Upper lobe of left lung (tissue), 6 donors: ENCODE data around the gene VEZT. TPM values are rescaled to one million over a fixed set of nuclear protein-coding genes. Genes with fewer than 3 reads are reported as not detected.
"Not testable (repeated sequence)": the region's sequence is repeated elsewhere in the genome, so short reads cannot be mapped to it uniquely, and the experiment has no call there.

ENCODE experiments used
- ATAC-seq, 2 donors: fragments of 200-7000 bp; cut with Tn5 transposase; one replicate each; pipeline ENCODE4 v1.9.1; 2022; ENCODE audit warnings: mild to moderate bottlenecking in 2 of 2, moderate library complexity in 2 of 2; ENCODE audit not compliant: low FRiP score in 2 of 2
- DNase-seq, 2 donors: peaks; one replicate each; pipeline ENCODE4 v3.0.0-alpha.2; 2019 to 2020
- H3K27ac ChIP-seq, 4 donors: fragments of 200-600 bp; sonication (generic); one replicate each; pipeline ENCODE4 v1.5.1; 2016 to 2019
- H3K27me3 ChIP-seq, 4 donors: fragments of 200-600 bp; sonication (generic); one replicate each; pipeline ENCODE4 v1.5.1; 2017 to 2019
- H3K36me3 ChIP-seq, 4 donors: fragments of 200-600 bp; sonication (generic); one replicate each; pipeline ENCODE4 v1.5.1; 2016 to 2019
- H3K4me1 ChIP-seq, 4 donors: fragments of 200-600 bp; sonication (generic); one replicate each; pipeline ENCODE4 v1.5.1; 2018 to 2019
- H3K4me3 ChIP-seq, 4 donors: fragments of 200-600 bp; sonication (generic); one replicate each; pipeline ENCODE4 v1.5.1; 2017 to 2019; ENCODE audit warnings: mild to moderate bottlenecking in 2 of 4, moderate library complexity in 1 of 4
- H3K9me3 ChIP-seq, 4 donors: fragments of 200-600 bp; sonication (generic); one replicate each; pipeline ENCODE4 v1.5.1; 2018 to 2019
- CTCF ChIP-seq, 6 experiments: fragments of 450-650 bp in 4 of 6; fragments of 200-600 bp in 2 of 6; sonication (generic) in 2 of 6; IDR thresholded peaks; one replicate each; pipeline ENCODE4 v1.5.1; 2016 to 2019; ENCODE audit warnings: antibody characterized with exemption in 6 of 6
- EP300 ChIP-seq, 4 donors: sonication (generic); formaldehyde crosslinking; IDR thresholded peaks; one replicate each; pipeline ENCODE4 v1.5.1; 2017; ENCODE audit warnings: antibody characterized with exemption in 4 of 4, control low read depth in 2 of 4
- POLR2A ChIP-seq, 4 donors: fragments of 450-650 bp; IDR thresholded peaks; one replicate each; pipeline ENCODE4 v1.5.1; 2016 to 2017; ENCODE audit warnings: antibody characterized with exemption in 4 of 4, mild to moderate bottlenecking in 2 of 4
- POLR2AphosphoS5 ChIP-seq, 2 donors: sonication (generic); formaldehyde crosslinking; IDR thresholded peaks; one replicate each; pipeline ENCODE4 v1.5.1; 2017; ENCODE audit warnings: antibody characterized with exemption in 2 of 2
- WGBS, 2 donors: methylation state at CpG; one replicate each; pipeline ENCODE4 v1.1.5; 2017 to 2018; 5-methylcytosine and 5-hydroxymethylcytosine counted together
- total RNA-seq, 6 donors: library from RNA; depleted of rRNA in 4 of 6; stranded (reverse); fragments of >200 nt in 4 of 6; gene quantifications; one replicate each; pipeline versions ENCODE4 v1.1.0 to v1.2.1, GENCODE V29; 2016 to 2021
- donor health status: DM: no; HTN: no; CAD: no; lungs with moderate emphysema.
- donor health status: DM: no; HTN: yes; CAD: no; lungs with severe emphysema.

Gene VEZT
- total RNA-seq, 6 donors from 2014 or later, result 29.6 to 119 (median 69.5) TPM

DNA sequence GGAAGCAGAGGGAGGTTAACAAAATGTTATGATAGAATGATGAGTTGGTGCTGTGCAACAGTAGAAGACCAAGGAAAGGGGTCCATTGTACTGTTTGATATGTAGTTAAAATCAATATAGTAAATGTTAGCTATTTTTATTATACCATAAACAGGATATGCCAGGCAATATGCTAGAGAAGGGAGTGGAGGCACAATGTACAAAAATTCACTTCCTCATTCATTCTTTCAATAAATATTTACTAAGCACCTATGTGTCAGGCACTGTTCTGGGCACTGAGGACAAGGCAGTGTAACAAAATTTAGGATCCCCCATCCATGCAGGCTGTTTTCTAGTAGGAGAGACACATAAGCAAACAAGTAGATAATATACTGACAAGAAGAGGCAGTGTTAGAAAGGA is 25.3 kb upstream of the VEZT start:
- TF ChIP-seq POLR2AphosphoS5 (IDR thresholded peaks at IDR 0.05) (no peak), POLR2A (IDR thresholded peaks at IDR 0.05) (no peak), EP300 (IDR thresholded peaks at IDR 0.05) (no peak)
- H3K27ac ChIP-seq, result no peak overlapping the region
- no peak overlapping the region for H3K4me3 ChIP-seq
- ATAC-seq, result no peak
- peaks cover 0 to 4% (median 0%) of the 10 kb centered on the region in 4 donors for H3K36me3 ChIP-seq
- peaks cover 0 to 6% (median 0%) of the 10 kb centered on the region in 4 donors for H3K4me1 ChIP-seq
- H3K27me3 ChIP-seq, result no peaks in the 10 kb centered on the region
- DNase-seq, result no peak
- no peaks in the 10 kb centered on the region for H3K9me3 ChIP-seq

- H3K4me3 ChIP-seq, result no peak overlapping the region
- DNase-seq (no peak), ATAC-seq (no peak)
- WGBS, 2 donors, result 81 to 91% methylated on average over 3 of the region's 3 CpGs
- no peak overlapping the region for H3K27ac ChIP-seq
- no peaks in the 10 kb centered on the region for H3K27me3 ChIP-seq
- no peaks in the 10 kb centered on the region for H3K9me3 ChIP-seq
- H3K4me1 ChIP-seq, result peaks cover 0 to 6% (median 0%) of the 10 kb centered on the region in 4 donors
- TF ChIP-seq EP300 (IDR thresholded peaks at IDR 0.05) (no peak), POLR2AphosphoS5 (IDR thresholded peaks at IDR 0.05) (no peak), CTCF (IDR thresholded peaks at IDR 0.05) (no peak), POLR2A (IDR thresholded peaks at IDR 0.05) (no peak)
- H3K36me3 ChIP-seq, result peaks cover 0 to 4% (median 0%) of the 10 kb centered on the region in 4 donors
Observed at GRCh38 chr12:95193139-95193538, 24.5 kb upstream of the VEZT start.

DNA sequence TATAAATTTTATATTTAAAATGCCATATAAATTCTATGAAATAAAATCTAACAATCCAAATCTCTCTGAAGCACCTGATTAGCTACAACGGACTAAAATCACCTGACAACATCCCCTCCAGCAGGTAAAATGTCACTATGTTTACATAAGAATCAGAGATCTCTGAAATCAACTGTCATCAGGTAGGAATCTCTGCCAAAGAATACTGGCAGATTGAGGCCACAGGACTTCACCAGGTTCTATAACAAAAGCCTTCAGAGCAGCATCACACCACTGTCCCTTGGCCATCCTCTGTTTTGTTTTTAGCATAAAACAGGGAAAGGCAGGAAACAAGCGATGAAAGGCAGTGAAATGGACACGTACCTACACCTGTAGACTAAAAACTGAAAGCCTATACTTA is 22.5 kb upstream of the VEZT start:
- TF ChIP-seq POLR2A (IDR thresholded peaks at IDR 0.05), result no peak
- TF ChIP-seq CTCF (IDR thresholded peaks at IDR 0.05), result no peak
- TF ChIP-seq POLR2AphosphoS5 (IDR thresholded peaks at IDR 0.05), result no peak
- no peak for TF ChIP-seq EP300 (IDR thresholded peaks at IDR 0.05)
- Histone ChIP-seq H3K4me1 (peaks cover 0 to 7% (median under 1%) of the 10 kb centered on the region in 4 donors), H3K27me3 (no peaks in the 10 kb centered on the region), H3K36me3 (no peaks in the 10 kb centered on the region), H3K4me3 (no peak overlapping the region), H3K27ac (no peak overlapping the region), H3K9me3 (no peaks in the 10 kb centered on the region)
- DNase-seq, result no peak
- 91 to 92% methylated on average over 3 of the region's 3 CpGs for WGBS, 2 donors
- no peak for ATAC-seq

DNA sequence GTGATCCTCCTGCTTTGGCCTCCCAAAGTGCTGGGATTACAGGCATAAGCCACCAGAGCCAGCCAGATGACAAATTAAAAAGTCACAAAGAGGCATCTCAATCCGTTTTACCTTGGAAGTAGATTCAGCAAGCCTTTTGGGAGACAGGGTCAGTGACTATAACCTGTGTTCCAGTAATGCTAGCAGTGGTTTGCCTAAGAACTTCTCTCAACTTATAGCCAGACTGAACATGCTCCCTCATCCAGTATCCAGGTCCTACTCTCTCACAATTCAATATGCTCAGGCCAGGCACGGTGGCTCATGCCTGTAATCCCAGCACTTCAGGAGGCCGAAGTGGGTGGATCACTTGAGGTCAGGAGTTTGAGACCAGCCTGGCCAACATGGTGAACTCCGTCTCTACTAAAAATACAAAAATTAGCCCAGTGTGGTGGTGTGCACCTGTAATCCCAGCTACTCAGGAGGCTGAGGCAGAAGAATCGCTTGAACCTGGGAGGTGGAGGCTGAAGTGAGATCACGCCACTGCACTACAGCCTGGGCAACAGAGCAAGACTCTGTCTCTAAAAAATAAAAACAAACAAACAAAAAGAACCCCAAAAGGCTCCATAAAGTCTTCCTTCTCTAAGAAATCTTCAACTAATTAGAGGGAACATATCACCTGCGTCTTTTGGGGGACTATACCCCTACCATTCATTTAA is 20.6 kb upstream of the VEZT start:
- ATAC-seq, H3K27me3 ChIP-seq, H3K4me3 ChIP-seq, H3K36me3 ChIP-seq, DNase-seq, H3K27ac ChIP-seq, H3K9me3 ChIP-seq: not testable (repeated sequence)
- H3K4me1 ChIP-seq, result peaks cover 2 to 23% (median 9%) of the 10 kb centered on the region in 4 donors
- whole genome bisulfite sequencing, 2 donors, result 93 to 99% methylated on average over 6 to 7 of the region's 7 CpGs

DNA sequence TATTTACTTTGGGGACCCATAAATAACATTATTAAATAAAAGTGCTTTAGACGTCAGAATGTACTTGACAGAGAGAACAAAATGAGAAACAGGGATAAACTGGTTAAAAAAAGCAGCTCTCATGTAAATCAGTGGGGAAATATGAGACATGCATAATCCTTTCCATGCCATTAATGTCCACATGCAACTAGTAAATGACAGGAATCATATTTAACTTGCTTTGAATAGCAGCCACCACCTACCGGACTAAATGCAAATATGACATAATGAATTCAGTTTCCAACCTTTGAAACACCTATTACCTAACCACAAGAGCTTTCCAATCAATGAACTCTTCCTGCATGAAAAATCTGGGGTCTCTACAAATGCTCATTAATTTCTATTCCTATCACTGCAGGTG is 20.0 kb upstream of the VEZT start:
- WGBS, 2 donors, result 80 to 89% methylated on average over 2 of the region's 2 CpGs
- no peak overlapping the region for H3K27ac ChIP-seq
- ATAC-seq (no peak), DNase-seq (no peak)
- H3K4me3 ChIP-seq, result no peak overlapping the region
- H3K4me1 ChIP-seq, result peaks cover 6 to 23% (median 13%) of the 10 kb centered on the region in 4 donors
- H3K36me3 ChIP-seq, result no peaks in the 10 kb centered on the region
- TF ChIP-seq CTCF (IDR thresholded peaks at IDR 0.05), result no peak
- no peak for TF ChIP-seq POLR2A (IDR thresholded peaks at IDR 0.05)
- TF ChIP-seq POLR2AphosphoS5 (IDR thresholded peaks at IDR 0.05), result no peak
- TF ChIP-seq EP300 (IDR thresholded peaks at IDR 0.05), result no peak
- no peaks in the 10 kb centered on the region for H3K27me3 ChIP-seq
- H3K9me3 ChIP-seq, result no peaks in the 10 kb centered on the region

- WGBS, 2 donors, result 78 to 87% methylated on average over 4 of the region's 4 CpGs
- TF ChIP-seq POLR2A (IDR thresholded peaks at IDR 0.05), result no peak
- ATAC-seq, result no peak
- Histone ChIP-seq H3K4me3 (no peak overlapping the region), H3K4me1 (peaks cover 14 to 34% (median 24%) of the 10 kb centered on the region in 4 donors), H3K27ac (no peak overlapping the region), H3K36me3 (no peaks in the 10 kb centered on the region), H3K27me3 (no peaks in the 10 kb centered on the region), H3K9me3 (no peaks in the 10 kb centered on the region)
- no peak for DNase-seq
Observed at GRCh38 chr12:95198914-95199313, 18.7 kb upstream of the VEZT start.
